ENCODE data around the gene MRPL12.

MRPL12 gene

DNA sequence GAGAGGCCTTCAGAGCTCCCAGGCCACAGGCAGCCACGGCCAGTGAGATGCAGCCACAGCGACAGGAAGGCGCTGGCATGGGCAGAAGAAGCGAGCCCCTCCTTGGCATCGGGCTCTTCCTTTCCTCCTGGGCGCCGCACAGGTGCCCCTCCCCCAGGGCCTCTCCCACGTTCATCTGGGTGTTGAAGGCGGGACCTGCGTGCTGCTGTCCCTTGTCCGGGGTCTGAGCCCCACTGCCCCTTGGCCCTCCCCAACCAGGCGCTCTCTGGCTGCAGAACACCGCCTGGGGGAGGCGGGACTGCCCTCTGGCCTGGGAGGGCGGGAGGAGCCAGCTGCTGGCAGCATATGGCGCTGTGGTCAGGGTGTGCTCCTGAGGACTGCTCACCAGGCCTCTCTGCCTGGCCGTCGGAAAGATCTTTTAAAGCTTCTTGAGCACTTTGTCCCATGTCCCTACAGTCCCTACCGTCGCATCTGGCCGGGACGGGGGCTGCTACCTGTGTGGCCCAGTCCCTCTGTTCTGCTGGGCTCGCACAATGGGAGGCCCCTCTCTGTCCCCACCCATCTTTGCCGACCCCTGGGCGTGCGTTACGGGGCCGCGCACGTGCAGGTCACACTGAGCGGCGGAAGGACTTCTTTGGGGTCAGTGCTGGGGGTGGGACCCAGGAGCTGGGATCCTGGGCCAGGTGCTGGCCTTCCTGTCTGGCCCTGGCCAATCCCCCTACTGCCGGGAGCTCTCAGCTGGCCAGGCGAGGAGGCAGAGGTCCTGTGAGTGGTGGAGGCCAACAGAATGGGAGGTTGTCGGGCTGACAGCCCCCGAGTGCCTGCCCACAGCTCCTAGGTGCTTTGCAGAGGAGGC, 10.6 kb downstream of the MRPL12 start:
- Histone ChIP-seq H3K27me3 (ENCODE audit: control insufficient read depth in 1 of 2, insufficient read depth in 1 of 2, low read length in 2 of 2) (no peaks in the 10 kb centered on the region), H3K36me3 (ENCODE audit: control insufficient read depth in 1 of 2, insufficient read depth in 2 of 2, low read depth in 1 of 2, low read length in 2 of 2) (peaks cover 0 to 42% of the 10 kb centered on the region in 2 experiments), H3K18ac (ENCODE audit: low read depth in 1 of 2, low read length in 2 of 2) (no peak overlapping the region), H3K4me1 (ENCODE audit: control insufficient read depth, insufficient read depth, low read depth, low read length) (peaks cover 33% of the 10 kb centered on the region), H3K9me3 (ENCODE audit: control insufficient read depth, low read length) (no peaks in the 10 kb centered on the region), H3K4ac (ENCODE audit: low read depth in 1 of 2, low read length in 2 of 2) (no peak overlapping the region), H3K14ac (ENCODE audit: low read length in 2 of 2) (no peak overlapping the region), H2AFZ (ENCODE audit: low read depth, low read length) (no peak overlapping the region), H2AK5ac (ENCODE audit: low read length, severe bottlenecking) (no peak overlapping the region), H3K9ac (ENCODE audit: low read length) (peak overlapping the region; percentile 76), H3K79me1 (replicated peaks; ENCODE audit: low read length, poor library complexity, severe bottlenecking) (peaks cover 12% of the 10 kb centered on the region), H3K23ac (ENCODE audit: low read length in 2 of 2) (no peak overlapping the region), H3K27ac (ENCODE audit: low read length, poor library complexity, severe bottlenecking) (no peak overlapping the region), H2BK5ac (ENCODE audit: low read depth, low read length, poor library complexity, severe bottlenecking) (no peak overlapping the region), H2BK12ac (ENCODE audit: low read length in 2 of 2) (peak overlapping the region in 1 of 2 experiments; percentile 19), H2BK120ac (ENCODE audit: low read depth, low read length) (no peak overlapping the region), H2BK15ac (ENCODE audit: low read depth, poor library complexity, severe bottlenecking) (no peak overlapping the region), H3K4me2 (ENCODE audit: low read length, poor library complexity, severe bottlenecking) (no peak overlapping the region), H4K91ac (ENCODE audit: low read length) (peak overlapping the region; percentile 54), H4K8ac (ENCODE audit: low read length) (no peak overlapping the region), H3K4me3 (ENCODE audit: insufficient read depth in 1 of 2, low read depth in 1 of 2, low read length in 2 of 2) (peak overlapping the region in 1 of 2 experiments; percentile 80)
- WGBS = 85% methylated on average over 35 of the region's 36 CpGs
- no peak for DNase-seq

DNA sequence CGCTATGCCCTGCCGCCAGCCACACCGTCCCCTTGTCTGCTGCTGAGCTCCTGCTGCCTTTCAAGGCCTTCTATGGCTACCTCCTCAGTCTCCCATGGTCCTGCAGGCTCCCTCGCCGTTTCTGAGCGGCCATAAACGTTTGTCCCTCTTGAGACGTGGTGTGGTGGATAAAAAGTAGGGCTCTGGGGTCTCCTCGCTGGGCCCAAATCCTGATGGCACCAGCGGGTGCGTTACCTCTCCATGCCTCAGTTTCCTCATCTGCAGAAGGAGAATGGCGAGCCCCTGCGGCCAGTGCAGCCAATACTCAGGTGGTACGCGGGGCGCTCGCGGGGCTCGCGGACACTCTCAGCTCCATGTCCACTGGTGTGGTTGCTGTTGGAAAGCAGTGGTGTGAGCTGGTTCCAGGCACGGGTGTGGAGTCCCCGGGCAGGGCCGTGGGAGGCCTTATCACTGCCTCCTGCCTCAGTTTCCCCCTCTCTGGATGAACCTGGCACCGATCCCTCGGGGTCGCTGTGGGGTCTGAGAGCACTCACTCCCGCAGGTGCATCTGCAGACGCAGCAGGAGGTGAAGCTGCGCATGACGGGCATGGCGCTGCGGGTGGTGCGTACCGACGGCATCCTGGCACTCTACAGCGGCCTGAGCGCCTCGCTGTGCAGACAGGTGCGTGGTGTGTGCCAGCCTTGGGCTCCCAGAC, 11.4 kb downstream of the MRPL12 start:
- no peak overlapping the region for H2BK120ac ChIP-seq (ENCODE audit: low read depth, low read length)
- H2AK5ac ChIP-seq (ENCODE audit: low read length, severe bottlenecking) = no peak overlapping the region

DNA sequence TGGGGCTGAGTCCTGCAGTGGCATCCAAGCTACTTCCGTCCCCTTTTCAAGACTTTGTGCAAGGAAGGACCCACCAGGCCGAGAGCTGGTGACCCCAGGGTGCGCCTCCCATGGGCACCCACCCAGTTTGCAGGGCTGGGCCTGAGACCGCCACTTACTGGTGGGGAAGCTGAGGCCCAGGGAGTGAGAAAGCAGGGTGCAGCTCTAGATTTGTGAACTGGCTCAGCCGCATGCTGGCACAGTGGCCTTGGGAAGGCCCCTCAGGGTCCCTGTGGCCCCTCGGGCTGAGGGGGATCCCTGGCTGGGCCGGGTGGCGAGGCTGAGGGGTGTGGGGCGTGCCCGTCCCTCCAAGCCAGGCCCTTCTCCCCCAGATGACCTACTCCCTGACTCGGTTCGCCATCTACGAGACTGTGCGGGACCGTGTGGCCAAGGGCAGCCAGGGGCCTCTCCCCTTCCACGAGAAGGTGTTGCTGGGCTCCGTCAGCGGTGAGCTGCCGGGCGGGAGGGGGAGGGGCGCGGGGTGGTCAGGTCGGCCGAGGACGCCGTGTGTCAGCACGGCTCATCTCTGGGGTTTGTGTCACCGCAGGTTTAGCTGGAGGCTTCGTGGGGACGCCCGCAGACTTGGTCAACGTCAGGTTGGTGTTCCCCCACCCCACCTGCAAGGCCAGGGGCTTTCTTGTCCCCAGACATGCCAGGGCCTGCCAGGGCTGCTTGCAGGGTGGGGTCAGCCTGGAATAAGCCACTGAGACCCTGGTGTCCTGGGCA, 12.1 kb downstream of the MRPL12 start:
- H3K4me1 ChIP-seq (ENCODE audit: control insufficient read depth, insufficient read depth, low read depth, low read length) = peaks cover 30% of the 10 kb centered on the region
- H3K4me3 ChIP-seq (ENCODE audit: insufficient read depth in 1 of 2, low read depth in 1 of 2, low read length in 2 of 2) = no peak overlapping the region
- H2BK15ac ChIP-seq (ENCODE audit: low read depth, poor library complexity, severe bottlenecking) = no peak overlapping the region
- 94% methylated on average over 30 of the region's 32 CpGs for WGBS
- H3K27me3 ChIP-seq (ENCODE audit: control insufficient read depth in 1 of 2, insufficient read depth in 1 of 2, low read length in 2 of 2) = no peaks in the 10 kb centered on the region
- no peak overlapping the region for H3K18ac ChIP-seq (ENCODE audit: low read depth in 1 of 2, low read length in 2 of 2)
- H3K36me3 ChIP-seq (ENCODE audit: control insufficient read depth in 1 of 2, insufficient read depth in 2 of 2, low read depth in 1 of 2, low read length in 2 of 2) = peaks cover 0 to 51% of the 10 kb centered on the region in 2 experiments
- DNase-seq = no peak
- no peak overlapping the region for H2BK5ac ChIP-seq (ENCODE audit: low read depth, low read length, poor library complexity, severe bottlenecking)
- H2BK12ac ChIP-seq (ENCODE audit: low read length in 2 of 2) = no peak overlapping the region
- no peak overlapping the region for H3K14ac ChIP-seq (ENCODE audit: low read length in 2 of 2)
- H2AFZ ChIP-seq (ENCODE audit: low read depth, low read length) = no peak overlapping the region
- H3K4ac ChIP-seq (ENCODE audit: low read depth in 1 of 2, low read length in 2 of 2) = no peak overlapping the region
- H2AK5ac ChIP-seq (ENCODE audit: low read length, severe bottlenecking) = no peak overlapping the region
- no peak overlapping the region for H3K23ac ChIP-seq (ENCODE audit: low read length in 2 of 2)
- H3K4me2 ChIP-seq (ENCODE audit: low read length, poor library complexity, severe bottlenecking) = no peak overlapping the region
- H3K27ac ChIP-seq (ENCODE audit: low read length, poor library complexity, severe bottlenecking) = no peak overlapping the region
- H3K79me1 ChIP-seq (replicated peaks; ENCODE audit: low read length, poor library complexity, severe bottlenecking) = peaks cover 12% of the 10 kb centered on the region
- H3K9me3 ChIP-seq (ENCODE audit: control insufficient read depth, low read length) = no peaks in the 10 kb centered on the region
- H4K91ac ChIP-seq (ENCODE audit: low read length) = no peak overlapping the region
- no peak overlapping the region for H4K8ac ChIP-seq (ENCODE audit: low read length)
- no peak overlapping the region for H3K9ac ChIP-seq (ENCODE audit: low read length)
- H2BK120ac ChIP-seq (ENCODE audit: low read depth, low read length) = no peak overlapping the region

More for the DNA sequence above, 11.4 kb downstream of the MRPL12 start:
- no peak for DNase-seq
- no peak overlapping the region for H3K9ac ChIP-seq (ENCODE audit: low read length)
- H3K27me3 ChIP-seq (ENCODE audit: control insufficient read depth in 1 of 2, insufficient read depth in 1 of 2, low read length in 2 of 2) = no peaks in the 10 kb centered on the region
- H2BK15ac ChIP-seq (ENCODE audit: low read depth, poor library complexity, severe bottlenecking) = no peak overlapping the region
- H3K9me3 ChIP-seq (ENCODE audit: control insufficient read depth, low read length) = no peaks in the 10 kb centered on the region
- no peak overlapping the region for H3K14ac ChIP-seq (ENCODE audit: low read length in 2 of 2)
- H3K18ac ChIP-seq (ENCODE audit: low read depth in 1 of 2, low read length in 2 of 2) = no peak overlapping the region
- no peak overlapping the region for H3K23ac ChIP-seq (ENCODE audit: low read length in 2 of 2)
- no peak overlapping the region for H3K4me3 ChIP-seq (ENCODE audit: insufficient read depth in 1 of 2, low read depth in 1 of 2, low read length in 2 of 2)
- peaks cover 0 to 44% of the 10 kb centered on the region in 2 experiments for H3K36me3 ChIP-seq (ENCODE audit: control insufficient read depth in 1 of 2, insufficient read depth in 2 of 2, low read depth in 1 of 2, low read length in 2 of 2)
- H4K8ac ChIP-seq (ENCODE audit: low read length) = no peak overlapping the region
- H4K91ac ChIP-seq (ENCODE audit: low read length) = no peak overlapping the region
- H3K79me1 ChIP-seq (replicated peaks; ENCODE audit: low read length, poor library complexity, severe bottlenecking) = peaks cover 12% of the 10 kb centered on the region
- no peak overlapping the region for H3K4ac ChIP-seq (ENCODE audit: low read depth in 1 of 2, low read length in 2 of 2)
- H2AFZ ChIP-seq (ENCODE audit: low read depth, low read length) = no peak overlapping the region
- no peak overlapping the region for H3K4me2 ChIP-seq (ENCODE audit: low read length, poor library complexity, severe bottlenecking)
- no peak overlapping the region for H2BK12ac ChIP-seq (ENCODE audit: low read length in 2 of 2)
- WGBS = 98% methylated on average over 37 of the region's 39 CpGs
- no peak overlapping the region for H2BK5ac ChIP-seq (ENCODE audit: low read depth, low read length, poor library complexity, severe bottlenecking)
- H3K4me1 ChIP-seq (ENCODE audit: control insufficient read depth, insufficient read depth, low read depth, low read length) = peaks cover 33% of the 10 kb centered on the region
- H3K27ac ChIP-seq (ENCODE audit: low read length, poor library complexity, severe bottlenecking) = no peak overlapping the region
